ENCODE results near the gene NCAPG2. TPM values are rescaled to one million over a fixed set of nuclear protein-coding genes. Genes with fewer than 3 reads are reported as not detected.

The NCAPG2 gene
- total RNA-seq, 1 donor from 2014 or later = 6.4 TPM

DNA sequence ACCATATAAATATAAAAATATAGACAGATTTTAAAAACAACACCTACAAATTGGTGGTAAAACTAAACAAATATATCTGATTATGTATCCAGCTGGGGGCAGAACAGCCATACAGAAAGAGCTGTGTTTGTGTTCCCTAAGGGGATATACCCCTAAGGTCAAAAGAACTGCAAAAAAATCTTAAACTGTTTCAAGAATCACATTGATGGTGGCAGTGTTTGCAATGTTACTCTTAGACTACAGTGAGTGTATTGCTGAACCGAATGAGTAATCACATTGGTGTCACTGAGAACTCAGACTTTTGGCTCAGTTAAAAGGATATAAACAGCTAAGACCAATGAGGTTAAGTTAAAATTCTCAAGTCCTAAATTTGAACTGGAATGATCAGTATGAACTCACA lies 89.9 kb downstream of the NCAPG2 start:
- ATAC-seq = no peak

GRCh38 chr7:158613481-158613880 lies 91.1 kb downstream of the NCAPG2 start:
- intact Hi-C loops (cut with DNase I) = no loop called here
- ATAC-seq (no peak), DNase-seq (ENCODE audit: missing footprints) (no peak)

More for the DNA sequence above, 89.9 kb downstream of the NCAPG2 start:
- intact Hi-C loops (cut with DNase I) = no loop called here
- DNase-seq (ENCODE audit: missing footprints) = no peak

DNA sequence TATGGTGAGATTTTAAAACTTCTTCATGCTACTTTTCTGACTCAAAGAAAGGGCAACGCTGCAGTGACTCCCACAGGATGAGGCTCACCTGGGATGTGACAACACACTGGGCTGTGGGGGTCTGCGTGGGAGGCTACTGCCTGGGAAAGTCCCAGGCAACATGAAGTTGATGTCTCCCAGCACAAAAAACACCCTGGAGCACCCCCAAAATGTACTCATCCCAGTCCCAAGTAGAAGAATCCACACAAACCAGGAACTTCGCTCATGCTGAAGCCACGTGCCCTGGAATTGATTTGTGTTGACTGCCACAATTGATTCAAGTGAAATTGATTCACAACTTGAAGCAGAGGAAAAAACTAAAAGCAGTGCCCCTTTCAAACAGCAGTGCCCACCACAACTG lies 92.1 kb downstream of the NCAPG2 start:
- DNase-seq (ENCODE audit: missing footprints) (no peak), ATAC-seq (no peak)
- intact Hi-C loops (cut with DNase I) = no loop called here

DNA sequence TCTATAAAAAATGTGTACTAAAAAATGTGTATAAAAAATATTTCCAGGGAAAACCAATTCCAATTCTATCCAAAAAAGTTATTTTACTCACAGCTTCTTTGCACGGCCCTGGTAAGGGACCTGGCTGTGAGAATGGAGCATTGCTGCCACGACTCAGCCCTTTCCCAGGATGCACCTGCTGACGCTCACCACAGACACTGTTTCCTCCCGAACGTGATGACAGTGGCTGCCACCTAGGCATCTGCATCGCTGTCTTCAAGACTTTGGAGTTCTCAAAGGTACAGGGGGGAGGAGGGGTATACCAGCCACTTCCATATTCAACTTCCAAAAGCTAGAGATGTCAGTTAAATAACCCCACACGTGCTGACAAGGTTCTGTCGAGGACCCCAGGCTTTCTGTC lies 93.1 kb downstream of the NCAPG2 start:
- intact Hi-C loops (cut with DNase I) = no loop called here
- ATAC-seq (no peak), DNase-seq (ENCODE audit: missing footprints) (no peak)

GRCh38 chr7:158609313-158609974 lies 95.2 kb downstream of the NCAPG2 start:
- ATAC-seq (no peak), DNase-seq (ENCODE audit: missing footprints) (no peak)
- intact Hi-C loops (cut with DNase I) = no loop called here

DNA sequence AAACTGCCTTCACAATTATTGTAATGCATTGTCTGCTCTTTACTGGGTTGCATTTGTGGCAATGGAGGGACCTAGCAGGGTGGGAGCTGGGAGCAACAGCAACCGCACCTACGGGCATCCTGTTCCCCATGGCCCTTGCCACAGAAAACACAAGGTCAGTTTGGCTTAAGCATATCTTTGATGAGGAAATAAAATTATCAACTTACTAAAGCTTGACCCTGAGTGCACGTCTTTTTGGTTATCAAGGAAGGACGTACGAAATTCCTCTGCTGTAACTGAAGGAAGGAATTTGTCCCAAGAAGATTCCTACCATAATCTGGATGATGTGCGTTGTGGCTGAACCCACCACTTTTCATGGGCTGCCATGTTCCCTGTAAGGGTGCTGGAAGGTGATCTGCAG lies 97.0 kb downstream of the NCAPG2 start:
- intact Hi-C loops (cut with DNase I) = no loop called here
- ATAC-seq (no peak), DNase-seq (ENCODE audit: missing footprints) (no peak)

DNA sequence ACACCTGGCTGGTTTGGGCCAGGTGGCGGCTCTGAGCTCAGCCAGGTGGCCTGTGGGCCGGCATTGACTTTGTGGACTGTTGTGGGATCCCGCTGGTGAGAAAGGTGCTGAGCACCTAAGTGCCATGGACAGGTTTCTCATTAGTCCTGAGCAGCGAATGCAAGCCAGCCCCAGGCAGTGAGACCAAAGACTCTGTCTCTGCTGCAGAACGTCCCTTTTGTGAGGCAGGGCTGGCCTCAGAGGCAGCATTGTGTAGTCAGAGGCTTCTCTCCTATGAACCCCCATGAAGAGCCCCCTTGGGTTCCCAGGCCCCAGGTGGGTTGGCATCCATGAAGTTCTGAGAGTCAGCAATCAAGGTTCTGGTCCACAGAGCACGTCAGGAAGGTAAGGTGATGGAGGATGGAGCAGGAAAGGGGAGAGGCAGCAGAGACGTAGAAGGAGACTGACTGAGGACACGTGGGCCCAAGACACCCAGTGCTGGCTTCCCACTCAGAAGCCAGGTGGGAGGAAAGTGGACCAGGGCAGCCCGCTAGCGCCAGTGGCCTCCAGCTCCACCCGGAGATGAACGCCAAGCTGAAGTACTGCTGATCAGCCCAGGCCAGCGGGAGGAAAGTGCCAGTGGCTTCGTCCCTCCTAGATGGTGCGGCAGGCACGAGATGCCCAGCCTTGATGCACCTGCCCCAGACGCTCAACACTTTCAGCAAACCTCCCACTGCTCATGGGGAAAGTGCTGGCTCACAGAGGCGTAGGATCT lies 97.8 kb downstream of the NCAPG2 start:
- DNase-seq (ENCODE audit: missing footprints) (no peak), ATAC-seq (no peak)

GRCh38 chr7:158606129-158606528 lies 98.5 kb downstream of the NCAPG2 start:
- DNase-seq (ENCODE audit: missing footprints) (no peak), ATAC-seq (no peak)
- intact Hi-C loops (cut with DNase I) = no loop called here

More for the DNA sequence above, 97.8 kb downstream of the NCAPG2 start:
- intact Hi-C loops (cut with DNase I) = no loop called here

- ATAC-seq (no peak), DNase-seq (ENCODE audit: missing footprints) (no peak)
- intact Hi-C loops (cut with DNase I) = no loop called here
Observed at GRCh38 chr7:158603773-158604755, 100.5 kb downstream of the NCAPG2 start.

GRCh38 chr7:158602905-158603772 lies 101.5 kb downstream of the NCAPG2 start:
- ATAC-seq (no peak), DNase-seq (ENCODE audit: missing footprints) (no peak)
- intact Hi-C loops (cut with DNase I) = no loop called here

DNA sequence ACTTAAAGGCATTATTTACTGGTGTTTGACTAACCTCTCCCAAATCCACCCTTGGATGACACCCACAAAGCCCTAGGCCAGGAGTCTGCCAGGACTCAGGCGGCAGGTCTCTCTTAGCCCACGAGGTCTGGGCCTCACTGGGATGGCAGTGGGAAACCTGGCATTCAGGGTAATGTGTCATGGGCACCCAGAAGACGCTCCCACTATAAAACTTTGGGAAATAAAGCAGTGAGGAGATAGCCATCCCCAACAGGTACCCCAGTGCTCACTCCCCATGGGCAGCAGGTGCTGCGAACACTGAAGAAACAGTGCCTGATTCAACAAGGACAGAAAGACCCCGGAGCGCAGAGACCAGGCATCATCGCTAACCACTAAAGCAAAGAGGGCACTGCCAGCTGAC lies 102.6 kb downstream of the NCAPG2 start:
- ATAC-seq (no peak), DNase-seq (ENCODE audit: missing footprints) (no peak)
- intact Hi-C loops (cut with DNase I) = no loop called here

DNA sequence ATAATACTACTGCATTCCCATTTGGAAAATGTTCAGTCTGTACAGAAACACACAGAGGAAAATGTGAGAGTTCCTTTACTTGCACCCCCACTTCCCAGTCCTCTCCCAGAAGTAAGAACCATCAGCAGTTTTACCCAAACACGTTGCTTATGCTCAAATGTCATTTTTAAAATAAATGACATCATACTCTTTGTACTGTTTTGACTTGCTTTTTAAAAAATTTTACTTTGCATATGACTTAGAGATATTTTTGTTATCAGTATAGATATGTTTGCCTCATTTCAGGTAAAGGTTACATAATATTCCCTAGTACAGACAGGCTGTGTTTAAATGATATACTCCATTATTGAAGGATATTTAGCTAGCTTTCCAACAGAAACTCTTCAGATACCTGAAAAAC lies 103.5 kb downstream of the NCAPG2 start:
- ATAC-seq (no peak), DNase-seq (ENCODE audit: missing footprints) (no peak)
- intact Hi-C loops (cut with DNase I) = no loop called here

DNA sequence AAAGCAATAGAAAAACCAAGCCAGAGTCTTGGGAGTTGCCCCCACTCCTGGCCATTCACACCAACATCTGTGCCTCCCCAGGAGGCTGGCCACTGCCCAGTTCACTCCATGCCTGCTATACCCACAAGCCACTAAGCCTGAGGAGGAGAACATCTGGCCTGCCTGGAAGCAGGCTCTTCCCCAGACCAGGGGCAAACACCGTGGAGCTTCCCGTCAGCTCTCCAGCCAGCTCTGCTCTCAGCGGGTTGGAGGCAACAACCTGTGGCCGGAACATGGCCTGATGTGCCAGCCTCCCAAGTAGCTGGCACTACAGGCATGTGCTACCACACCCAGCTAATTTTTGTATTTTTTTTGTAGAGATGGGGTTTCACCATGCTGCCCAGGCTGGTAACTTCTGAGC lies 107.9 kb downstream of the NCAPG2 start:
- no peak for ATAC-seq
- intact Hi-C loops (cut with DNase I) = no loop called here
- no peak for DNase-seq (ENCODE audit: missing footprints)

GRCh38 chr7:158596309-158596708 lies 108.3 kb downstream of the NCAPG2 start:
- ATAC-seq (no peak), DNase-seq (ENCODE audit: missing footprints) (no peak)
- intact Hi-C loops (cut with DNase I) = no loop called here

DNA sequence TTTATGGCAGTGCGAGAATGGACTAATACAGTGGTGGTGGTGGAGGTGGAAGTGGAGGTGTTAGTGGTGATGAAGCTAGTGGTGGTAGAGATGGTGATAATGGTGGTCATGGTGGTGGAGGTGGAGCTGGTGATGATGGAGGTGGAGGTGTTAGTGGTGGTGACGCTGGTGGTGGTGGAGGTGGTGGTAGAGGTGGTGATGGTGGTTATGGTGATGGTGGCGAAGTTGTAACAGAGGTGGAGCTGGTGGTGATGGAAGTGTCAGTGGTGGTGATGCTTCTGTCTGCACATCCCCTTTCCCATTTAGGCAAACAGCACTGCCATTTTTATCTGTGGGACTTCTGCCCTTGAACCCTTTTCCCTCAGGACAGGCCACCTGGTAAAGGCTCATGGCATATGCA lies 109.5 kb downstream of the NCAPG2 start:
- ATAC-seq = peak; percentile 72
- intact Hi-C loops (cut with DNase I) = no loop called here
- DNase-seq (ENCODE audit: missing footprints) = no peak

DNA sequence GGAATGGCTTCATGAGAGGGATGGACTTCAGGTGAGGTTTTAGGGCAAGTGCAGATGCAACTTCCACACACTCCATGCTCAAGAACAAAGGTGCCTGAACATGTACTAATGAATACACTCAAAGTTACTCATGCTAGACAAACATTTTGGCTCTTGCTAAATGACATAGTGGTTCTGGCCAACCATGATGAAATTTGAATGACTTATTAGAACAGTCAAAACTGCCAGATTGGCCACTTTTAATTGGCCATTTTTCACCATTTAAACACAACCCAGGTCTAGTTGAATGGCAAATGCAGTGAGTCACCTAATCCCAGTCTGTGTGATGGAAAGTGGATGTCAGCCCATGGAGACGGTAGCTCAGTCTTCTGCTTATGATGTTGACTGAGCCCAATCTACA lies 112.1 kb downstream of the NCAPG2 start:
- DNase-seq (ENCODE audit: missing footprints) = no peak
- intact Hi-C loops (cut with DNase I) = no loop called here
- no peak for ATAC-seq

GRCh38 chr7:158591944-158592343 lies 112.7 kb downstream of the NCAPG2 start:
- intact Hi-C loops (cut with DNase I) = no loop called here
- ATAC-seq = no peak
- no peak for DNase-seq (ENCODE audit: missing footprints)

DNA sequence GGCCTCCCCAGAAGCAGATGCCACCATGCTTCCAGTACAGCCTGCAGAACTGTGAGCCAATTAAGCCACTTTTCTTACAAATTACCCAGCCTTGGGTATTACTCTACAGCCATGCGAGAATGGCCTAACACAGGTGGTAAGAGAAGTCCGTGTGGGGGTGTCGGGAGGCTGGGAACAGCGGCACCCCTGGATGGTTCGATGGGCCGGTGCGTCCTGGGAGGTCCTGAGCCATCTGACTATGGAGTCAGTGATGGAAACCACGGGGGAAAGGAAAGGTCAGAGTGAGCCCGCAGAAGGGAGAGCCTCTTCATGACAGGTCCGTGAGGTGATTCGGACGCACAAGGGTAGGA lies 114.4 kb downstream of the NCAPG2 start:
- DNase-seq (ENCODE audit: missing footprints) (no peak), ATAC-seq (no peak)
- intact Hi-C loops (cut with DNase I) = no loop called here

GRCh38 chr7:158589653-158590052 lies 115.0 kb downstream of the NCAPG2 start:
- ATAC-seq (no peak), DNase-seq (ENCODE audit: missing footprints) (no peak)
- intact Hi-C loops (cut with DNase I) = no loop called here

All from Right ventricle myocardium inferior (tissue), 1 donor.